ENCODE data around the gene C1orf35.

C1orf35 gene

DNA sequence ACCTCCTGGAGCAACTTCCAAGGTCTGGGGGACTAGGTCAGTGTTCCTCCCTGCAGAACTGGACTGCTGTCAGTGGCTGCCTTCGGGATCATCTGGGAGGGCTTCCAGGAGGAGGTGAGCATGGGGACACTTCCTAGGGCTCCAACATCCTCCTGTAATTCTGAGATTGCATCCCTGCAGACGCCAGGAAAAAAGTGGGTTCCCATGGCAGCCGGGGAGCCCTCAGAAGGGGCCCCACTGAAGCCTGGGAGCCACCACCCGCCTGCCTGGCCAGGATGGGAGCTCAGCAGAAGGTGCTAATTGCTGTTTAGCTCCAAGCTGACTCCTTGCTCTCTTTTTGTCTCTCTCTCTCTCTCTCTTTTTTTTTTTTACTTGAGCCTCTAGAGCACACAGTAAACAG lies 36.7 kb downstream of the C1orf35 start:
- TF ChIP-seq, protein P1, sequence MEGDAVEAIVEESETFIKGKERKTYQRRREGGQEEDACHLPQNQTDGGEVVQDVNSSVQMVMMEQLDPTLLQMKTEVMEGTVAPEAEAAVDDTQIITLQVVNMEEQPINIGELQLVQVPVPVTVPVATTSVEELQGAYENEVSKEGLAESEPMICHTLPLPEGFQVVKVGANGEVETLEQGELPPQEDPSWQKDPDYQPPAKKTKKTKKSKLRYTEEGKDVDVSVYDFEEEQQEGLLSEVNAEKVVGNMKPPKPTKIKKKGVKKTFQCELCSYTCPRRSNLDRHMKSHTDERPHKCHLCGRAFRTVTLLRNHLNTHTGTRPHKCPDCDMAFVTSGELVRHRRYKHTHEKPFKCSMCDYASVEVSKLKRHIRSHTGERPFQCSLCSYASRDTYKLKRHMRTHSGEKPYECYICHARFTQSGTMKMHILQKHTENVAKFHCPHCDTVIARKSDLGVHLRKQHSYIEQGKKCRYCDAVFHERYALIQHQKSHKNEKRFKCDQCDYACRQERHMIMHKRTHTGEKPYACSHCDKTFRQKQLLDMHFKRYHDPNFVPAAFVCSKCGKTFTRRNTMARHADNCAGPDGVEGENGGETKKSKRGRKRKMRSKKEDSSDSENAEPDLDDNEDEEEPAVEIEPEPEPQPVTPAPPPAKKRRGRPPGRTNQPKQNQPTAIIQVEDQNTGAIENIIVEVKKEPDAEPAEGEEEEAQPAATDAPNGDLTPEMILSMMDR (IDR thresholded peaks at IDR 0.05; ENCODE audit: insufficient read depth, low read length): no peak
- TF ChIP-seq SPI1 (IDR thresholded peaks at IDR 0.05; ENCODE audit: borderline replicate concordance, low read depth) (no peak), POLR2AphosphoS5 (IDR thresholded peaks at IDR 0.05; ENCODE audit: low read depth) (no peak), GABPA (IDR thresholded peaks at IDR 0.05; ENCODE audit: low read depth) (no peak)
- TF ChIP-seq, protein P2, sequence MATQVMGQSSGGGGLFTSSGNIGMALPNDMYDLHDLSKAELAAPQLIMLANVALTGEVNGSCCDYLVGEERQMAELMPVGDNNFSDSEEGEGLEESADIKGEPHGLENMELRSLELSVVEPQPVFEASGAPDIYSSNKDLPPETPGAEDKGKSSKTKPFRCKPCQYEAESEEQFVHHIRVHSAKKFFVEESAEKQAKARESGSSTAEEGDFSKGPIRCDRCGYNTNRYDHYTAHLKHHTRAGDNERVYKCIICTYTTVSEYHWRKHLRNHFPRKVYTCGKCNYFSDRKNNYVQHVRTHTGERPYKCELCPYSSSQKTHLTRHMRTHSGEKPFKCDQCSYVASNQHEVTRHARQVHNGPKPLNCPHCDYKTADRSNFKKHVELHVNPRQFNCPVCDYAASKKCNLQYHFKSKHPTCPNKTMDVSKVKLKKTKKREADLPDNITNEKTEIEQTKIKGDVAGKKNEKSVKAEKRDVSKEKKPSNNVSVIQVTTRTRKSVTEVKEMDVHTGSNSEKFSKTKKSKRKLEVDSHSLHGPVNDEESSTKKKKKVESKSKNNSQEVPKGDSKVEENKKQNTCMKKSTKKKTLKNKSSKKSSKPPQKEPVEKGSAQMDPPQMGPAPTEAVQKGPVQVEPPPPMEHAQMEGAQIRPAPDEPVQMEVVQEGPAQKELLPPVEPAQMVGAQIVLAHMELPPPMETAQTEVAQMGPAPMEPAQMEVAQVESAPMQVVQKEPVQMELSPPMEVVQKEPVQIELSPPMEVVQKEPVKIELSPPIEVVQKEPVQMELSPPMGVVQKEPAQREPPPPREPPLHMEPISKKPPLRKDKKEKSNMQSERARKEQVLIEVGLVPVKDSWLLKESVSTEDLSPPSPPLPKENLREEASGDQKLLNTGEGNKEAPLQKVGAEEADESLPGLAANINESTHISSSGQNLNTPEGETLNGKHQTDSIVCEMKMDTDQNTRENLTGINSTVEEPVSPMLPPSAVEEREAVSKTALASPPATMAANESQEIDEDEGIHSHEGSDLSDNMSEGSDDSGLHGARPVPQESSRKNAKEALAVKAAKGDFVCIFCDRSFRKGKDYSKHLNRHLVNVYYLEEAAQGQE (IDR thresholded peaks at IDR 0.05; ENCODE audit: insufficient replicate concordance, low read depth): no peak
- Histone ChIP-seq H3K27me3 (ENCODE audit: insufficient read depth, poor library complexity, severe bottlenecking) (peaks cover 3% of the 10 kb centered on the region), H3K27ac (replicated peaks) (no peak overlapping the region), H3K4me3 (replicated peaks; ENCODE audit: insufficient read depth, low read length) (no peak overlapping the region)
- no peak for DNase-seq (ENCODE audit: low read depth in 1 of 2, low spot score in 1 of 2)

DNA sequence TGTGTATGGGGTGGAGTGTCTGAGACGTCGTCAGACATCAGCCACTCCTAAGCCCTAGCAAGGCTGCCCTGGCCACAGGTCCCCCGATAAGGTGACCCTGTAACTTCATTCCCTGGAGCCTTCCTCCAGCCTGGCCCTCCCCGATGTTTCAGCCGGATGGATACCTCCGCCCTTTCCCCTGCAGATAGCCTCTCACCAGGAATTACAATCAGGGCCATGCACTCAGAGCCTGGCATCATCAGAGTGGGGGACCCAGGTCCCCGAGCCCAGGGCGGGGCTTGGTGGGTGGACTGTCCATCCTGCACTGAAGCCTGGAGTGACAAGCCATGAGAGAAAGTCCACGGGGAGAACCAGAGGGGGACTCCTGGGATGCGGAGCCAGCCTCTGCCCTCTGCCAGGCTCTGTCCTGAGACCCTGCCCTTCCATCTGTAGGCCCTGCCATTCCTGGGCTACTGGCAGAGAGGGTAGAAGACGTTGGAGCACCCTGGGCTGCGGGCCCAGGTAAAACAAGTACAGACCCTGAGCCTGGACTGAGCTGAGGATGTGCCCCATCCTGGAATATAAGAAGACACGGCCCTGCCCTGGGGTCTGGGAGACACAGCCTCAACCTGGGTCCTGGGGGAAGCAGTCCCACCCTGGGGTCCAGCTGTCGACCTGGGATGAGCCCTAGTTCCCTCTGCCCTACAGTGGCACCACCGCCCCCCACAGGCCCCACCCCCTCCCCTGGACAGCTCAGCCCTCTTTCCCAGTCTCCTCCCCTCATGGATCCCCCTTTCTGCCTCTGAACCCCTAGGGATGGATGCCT lies 37.4 kb downstream of the C1orf35 start:
- H3K4me3 ChIP-seq (replicated peaks; ENCODE audit: insufficient read depth, low read length): no peak overlapping the region
- TF ChIP-seq, protein P2 (IDR thresholded peaks at IDR 0.05; ENCODE audit: insufficient replicate concordance, low read depth): no peak
- no peak for TF ChIP-seq POLR2AphosphoS5 (IDR thresholded peaks at IDR 0.05; ENCODE audit: low read depth)
- TF ChIP-seq, protein P1 (IDR thresholded peaks at IDR 0.05; ENCODE audit: insufficient read depth, low read length): no peak
- no peak for TF ChIP-seq SPI1 (IDR thresholded peaks at IDR 0.05; ENCODE audit: borderline replicate concordance, low read depth)
- no peak for TF ChIP-seq GABPA (IDR thresholded peaks at IDR 0.05; ENCODE audit: low read depth)
- H3K27me3 ChIP-seq (ENCODE audit: insufficient read depth, poor library complexity, severe bottlenecking): peaks cover 9% of the 10 kb centered on the region
- DNase-seq (ENCODE audit: low read depth in 1 of 2, low spot score in 1 of 2): no peak
- H3K27ac ChIP-seq (replicated peaks): no peak overlapping the region

DNA sequence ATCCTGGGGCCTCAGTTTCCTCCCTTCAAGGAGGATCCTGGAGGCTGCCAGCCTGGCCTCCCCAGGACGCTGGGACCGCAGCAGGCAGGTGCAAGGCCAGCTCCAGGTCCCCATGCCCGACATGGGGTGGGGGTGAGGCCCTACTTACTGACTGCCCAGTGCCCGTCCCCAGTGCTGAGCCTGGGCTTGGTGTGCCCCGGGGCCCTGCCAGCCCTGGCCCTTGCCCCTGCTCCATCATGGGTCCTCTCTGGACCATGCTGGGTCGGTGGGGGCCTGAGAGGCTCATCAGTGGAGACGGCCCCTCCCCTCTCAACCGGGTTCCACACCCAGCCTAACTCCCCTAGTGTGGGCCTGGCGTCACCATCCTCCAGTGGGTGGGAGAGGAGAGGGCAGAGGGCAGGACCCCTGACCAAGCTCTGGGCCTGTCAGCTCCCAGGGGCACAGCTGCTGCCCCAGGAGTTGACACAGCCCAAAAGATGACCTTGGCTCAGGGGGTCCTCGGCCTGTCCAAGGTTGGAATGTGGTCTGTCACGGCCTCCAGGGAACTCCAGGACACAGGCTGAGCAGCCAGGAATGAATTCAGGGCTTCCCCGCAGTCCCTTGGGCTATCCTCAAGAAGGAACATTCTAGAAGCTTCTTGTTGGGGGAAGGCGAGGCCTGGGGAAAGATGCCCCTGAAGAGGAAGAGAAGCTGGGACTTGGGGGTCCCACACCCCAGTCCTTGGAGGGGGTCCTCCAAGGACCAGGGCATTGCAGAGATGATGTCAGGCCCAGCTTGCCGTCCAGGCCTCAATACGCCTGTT lies 38.2 kb downstream of the C1orf35 start:
- no peak for DNase-seq (ENCODE audit: low read depth in 1 of 2, low spot score in 1 of 2)
- TF ChIP-seq POLR2AphosphoS5 (IDR thresholded peaks at IDR 0.05; ENCODE audit: low read depth): no peak
- TF ChIP-seq, protein P1 (IDR thresholded peaks at IDR 0.05; ENCODE audit: insufficient read depth, low read length): no peak
- TF ChIP-seq, protein P2 (IDR thresholded peaks at IDR 0.05; ENCODE audit: insufficient replicate concordance, low read depth): no peak
- no peak for TF ChIP-seq SPI1 (IDR thresholded peaks at IDR 0.05; ENCODE audit: borderline replicate concordance, low read depth)
- TF ChIP-seq GABPA (IDR thresholded peaks at IDR 0.05; ENCODE audit: low read depth): no peak
- Histone ChIP-seq H3K4me3 (replicated peaks; ENCODE audit: insufficient read depth, low read length) (no peak overlapping the region), H3K27ac (replicated peaks) (no peak overlapping the region), H3K27me3 (ENCODE audit: insufficient read depth, poor library complexity, severe bottlenecking) (peaks cover 17% of the 10 kb centered on the region)
